Activated naive CD4-positive, alpha-beta T cell treated with anti-CD3 and anti-CD28 coated beads, Interleukin-2, amount 50 U/mL, for 72 hours (primary cell): ENCODE data around the gene SLC9A1. TPM values are rescaled to one million over a fixed set of nuclear protein-coding genes. Genes with fewer than 3 reads are reported as not detected.

Experiments used
- ATAC-seq, 2 donors: fragments of 150-1000 bp; cut with Tn5 transposase; 2 replicates each; pipeline ENCODE4 v1.10.0; 2021; ENCODE audit warnings: mild to moderate bottlenecking in 2 of 2, moderate library complexity in 2 of 2
- DNase-seq, 2 donors: peaks; one replicate each; pipeline ENCODE4 v3.0.0; 2021 to 2022; ENCODE audit warnings: low spot score in 2 of 2
- H3K27ac Mint-ChIP-seq, 2 donors: one replicate each; pipeline ENCODE4 v1.8.0; 2022; ENCODE audit warnings: mild to moderate bottlenecking in 2 of 2, mixed read lengths in 2 of 2
- H3K36me3 Mint-ChIP-seq, 2 donors: one replicate each; pipeline ENCODE4 v1.8.0; 2022; ENCODE audit warnings: mixed read lengths in 2 of 2
- H3K9me3 Mint-ChIP-seq, 2 donors: one replicate each; pipeline ENCODE4 v1.8.0; 2022; ENCODE audit warnings: mixed read lengths in 2 of 2
- total RNA-seq, 2 donors: library from RNA; stranded (reverse); gene quantifications; one replicate each; pipeline ENCODE4 v1.2.3, GENCODE V29; 2022

SLC9A1 gene
- total RNA-seq, 2 donors from 2014 or later: 16.2 to 18.8 TPM

- Mint-ChIP-seq H3K36me3 (no peaks in the 10 kb centered on the region), H3K27ac (no peak overlapping the region), H3K9me3 (no peaks in the 10 kb centered on the region)
- ATAC-seq (no peak), DNase-seq (no peak)
Measured at GRCh38 chr1:27124405-27124804, 30.5 kb downstream of the SLC9A1 start.

- Mint-ChIP-seq H3K36me3 (no peaks in the 10 kb centered on the region), H3K27ac (peak overlapping the region in 1 of 2 donors; percentile 18), H3K9me3 (no peaks in the 10 kb centered on the region)
- no peak for DNase-seq
- peak in 1 of 2 donors; percentile 44 for ATAC-seq
Measured at GRCh38 chr1:27122652-27123051, 32.3 kb downstream of the SLC9A1 start.

GRCh38 chr1:27120854-27121253 lies 34.1 kb downstream of the SLC9A1 start:
- H3K9me3 Mint-ChIP-seq: no peaks in the 10 kb centered on the region
- H3K36me3 Mint-ChIP-seq: no peaks in the 10 kb centered on the region
- no peak for ATAC-seq
- DNase-seq: no peak
- H3K27ac Mint-ChIP-seq: peak overlapping the region in 1 of 2 donors; percentile 29

- Mint-ChIP-seq H3K9me3 (no peaks in the 10 kb centered on the region), H3K36me3 (peaks cover 7 to 10% of the 10 kb centered on the region in 2 donors), H3K27ac (peak overlapping the region in 1 of 2 donors; percentile 15)
- no peak for ATAC-seq
- DNase-seq: no peak
Measured at GRCh38 chr1:27118440-27118689, 36.6 kb downstream of the SLC9A1 start.

- Mint-ChIP-seq H3K9me3 (no peaks in the 10 kb centered on the region), H3K27ac (peak overlapping the region in 1 of 2 donors; percentile 15), H3K36me3 (peaks cover 11 to 14% of the 10 kb centered on the region in 2 donors)
- no peak for DNase-seq
- ATAC-seq: no peak
Measured at GRCh38 chr1:27117733-27118439, 37.0 kb downstream of the SLC9A1 start.

- ATAC-seq: no peak
- DNase-seq: no peak
- peak overlapping the region in 1 of 2 donors; percentile 12 for H3K27ac Mint-ChIP-seq
- peaks cover 11 to 15% of the 10 kb centered on the region in 2 donors for H3K36me3 Mint-ChIP-seq
- no peaks in the 10 kb centered on the region for H3K9me3 Mint-ChIP-seq
Measured at GRCh38 chr1:27116697-27117096, 38.2 kb downstream of the SLC9A1 start.

GRCh38 chr1:27116232-27116631 lies 38.7 kb downstream of the SLC9A1 start:
- Mint-ChIP-seq H3K9me3 (no peaks in the 10 kb centered on the region), H3K36me3 (peaks cover 11 to 15% of the 10 kb centered on the region in 2 donors), H3K27ac (peak overlapping the region in 1 of 2 donors; percentile 12)
- no peak for ATAC-seq
- DNase-seq: no peak

- ATAC-seq (no peak), DNase-seq (no peak)
- no peaks in the 10 kb centered on the region for H3K9me3 Mint-ChIP-seq
- peak overlapping the region; percentile 13 to 60 for H3K27ac Mint-ChIP-seq
- peaks cover 11 to 15% of the 10 kb centered on the region in 2 donors for H3K36me3 Mint-ChIP-seq
Measured at GRCh38 chr1:27114546-27114945, 40.4 kb downstream of the SLC9A1 start.

- DNase-seq (no peak), ATAC-seq (no peak)
- Mint-ChIP-seq H3K9me3 (no peaks in the 10 kb centered on the region), H3K36me3 (peaks cover 11 to 15% of the 10 kb centered on the region in 2 donors), H3K27ac (peak overlapping the region; percentile 13 to 60)
Measured at GRCh38 chr1:27113861-27114260, 41.1 kb downstream of the SLC9A1 start.

- Mint-ChIP-seq H3K9me3 (no peaks in the 10 kb centered on the region), H3K27ac (peak overlapping the region; percentile 60 to 95), H3K36me3 (peaks cover 11 to 15% of the 10 kb centered on the region in 2 donors)
- ATAC-seq (peak; percentile 96), DNase-seq (peak; percentile 63 to 84)
Measured at GRCh38 chr1:27111626-27112573, 43.0 kb downstream of the SLC9A1 start.

GRCh38 chr1:27109103-27109822 lies 45.7 kb downstream of the SLC9A1 start:
- Mint-ChIP-seq H3K36me3 (peaks cover 11 to 15% of the 10 kb centered on the region in 2 donors), H3K9me3 (no peaks in the 10 kb centered on the region), H3K27ac (peak overlapping the region; percentile 26 to 90)
- no peak for ATAC-seq
- no peak for DNase-seq

- H3K36me3 Mint-ChIP-seq: peaks cover 6 to 8% of the 10 kb centered on the region in 2 donors
- H3K9me3 Mint-ChIP-seq: no peaks in the 10 kb centered on the region
- ATAC-seq (no peak), DNase-seq (no peak)
- peak overlapping the region; percentile 26 to 29 for H3K27ac Mint-ChIP-seq
Measured at GRCh38 chr1:27108588-27108987, 46.3 kb downstream of the SLC9A1 start.

GRCh38 chr1:27106561-27107323 lies 48.2 kb downstream of the SLC9A1 start:
- ATAC-seq: peak in 1 of 2 donors; percentile 24
- no peak for DNase-seq
- Mint-ChIP-seq H3K27ac (peak overlapping the region; percentile 52 to 76), H3K9me3 (no peaks in the 10 kb centered on the region), H3K36me3 (no peaks in the 10 kb centered on the region)

GRCh38 chr1:27105018-27105417 lies 49.9 kb downstream of the SLC9A1 start:
- no peak for ATAC-seq

GRCh38 chr1:27103498-27103897 lies 51.4 kb downstream of the SLC9A1 start:
- no peak for ATAC-seq
- DNase-seq: no peak
- Mint-ChIP-seq H3K27ac (peak overlapping the region in 1 of 2 donors; percentile 82), H3K36me3 (no peaks in the 10 kb centered on the region), H3K9me3 (no peaks in the 10 kb centered on the region)

More at GRCh38 chr1:27105018-27105417, 49.9 kb downstream of the SLC9A1 start:
- H3K9me3 Mint-ChIP-seq: no peaks in the 10 kb centered on the region
- H3K36me3 Mint-ChIP-seq: no peaks in the 10 kb centered on the region
- H3K27ac Mint-ChIP-seq: peak overlapping the region in 1 of 2 donors; percentile 76
- DNase-seq: no peak
